ENCODE data around the gene MPRIP. TPM values are rescaled to one million over a fixed set of nuclear protein-coding genes. Genes with fewer than 3 reads are reported as not detected.

Gene MPRIP
- total and polyA plus RNA-seq, 2 of the 13 experiments (the other 11 are each of a cell fraction or from before 2014, with no cell fraction given), result 50.2 to 52.4 TPM

DNA sequence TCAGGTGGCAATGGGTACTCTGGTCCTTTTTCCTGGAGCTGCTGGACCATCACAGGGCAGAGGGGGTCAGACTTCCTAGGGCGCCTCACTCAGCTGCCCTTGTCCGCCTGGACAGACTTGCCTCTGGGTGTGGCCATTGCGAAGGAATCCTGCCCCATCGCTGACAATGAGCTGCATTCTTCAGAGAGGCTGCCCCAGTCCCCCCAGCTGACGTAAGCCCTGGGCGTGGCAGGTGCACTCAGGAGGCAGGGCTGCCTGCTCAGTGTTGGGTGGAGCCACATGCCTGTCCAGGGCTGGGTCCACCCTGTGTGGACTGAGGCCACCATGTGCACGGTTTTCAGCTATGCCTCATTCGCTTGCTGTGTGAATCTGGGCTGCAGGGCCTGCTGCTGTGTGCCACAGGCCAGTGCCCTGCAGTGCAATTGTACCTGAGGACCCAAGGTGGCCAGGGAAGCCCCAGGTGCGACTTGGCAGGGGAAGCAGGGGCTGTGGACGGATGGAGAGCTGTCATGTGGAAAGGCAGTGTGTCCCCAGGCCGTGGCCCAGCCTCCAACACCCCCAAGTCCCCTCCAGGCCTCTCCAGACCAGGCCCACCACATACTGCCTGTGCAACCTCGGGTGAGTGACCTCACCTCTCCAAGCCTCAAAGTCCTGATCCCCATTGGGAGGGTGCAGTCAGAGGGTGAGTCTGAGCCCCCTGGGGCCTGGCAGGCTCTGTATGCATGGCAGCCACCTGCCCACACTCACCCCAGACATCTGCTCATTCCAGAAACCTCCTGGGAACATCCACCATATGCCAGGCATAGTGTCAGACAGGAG, 14.0 kb upstream of the MPRIP start (continued):
- TF ChIP-seq, protein P1, sequence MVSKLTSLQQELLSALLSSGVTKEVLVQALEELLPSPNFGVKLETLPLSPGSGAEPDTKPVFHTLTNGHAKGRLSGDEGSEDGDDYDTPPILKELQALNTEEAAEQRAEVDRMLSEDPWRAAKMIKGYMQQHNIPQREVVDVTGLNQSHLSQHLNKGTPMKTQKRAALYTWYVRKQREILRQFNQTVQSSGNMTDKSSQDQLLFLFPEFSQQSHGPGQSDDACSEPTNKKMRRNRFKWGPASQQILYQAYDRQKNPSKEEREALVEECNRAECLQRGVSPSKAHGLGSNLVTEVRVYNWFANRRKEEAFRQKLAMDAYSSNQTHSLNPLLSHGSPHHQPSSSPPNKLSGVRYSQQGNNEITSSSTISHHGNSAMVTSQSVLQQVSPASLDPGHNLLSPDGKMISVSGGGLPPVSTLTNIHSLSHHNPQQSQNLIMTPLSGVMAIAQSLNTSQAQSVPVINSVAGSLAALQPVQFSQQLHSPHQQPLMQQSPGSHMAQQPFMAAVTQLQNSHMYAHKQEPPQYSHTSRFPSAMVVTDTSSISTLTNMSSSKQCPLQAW (CRISPR knock-in tag; IDR thresholded peaks at IDR 0.05), result peak; percentile 77
- TF ChIP-seq TARDBP (CRISPR knock-in tag; IDR thresholded peaks at IDR 0.05) (peak; percentile 60; the same call in 1 of the 2 replicates), BRCA1 (CRISPR knock-in tag; IDR thresholded peaks at IDR 0.05) (0 out of 2 replicates have a peak, but pooled peaks have one; percentile 62), NFE2 (CRISPR knock-in tag; IDR thresholded peaks at IDR 0.05) (no peak), ZFP90 (CRISPR knock-in tag; IDR thresholded peaks at IDR 0.05; ENCODE audit: borderline replicate concordance) (no peak; the same call in 1 of the 2 replicates), HNF4A (CRISPR knock-in tag; IDR thresholded peaks at IDR 0.05) (peak; percentile 75), ZNF713 (CRISPR knock-in tag; IDR thresholded peaks at IDR 0.05) (no peak; the same call in 1 of the 2 replicates), NR2F1 (CRISPR knock-in tag; IDR thresholded peaks at IDR 0.05) (no peak), MEIS2 (CRISPR knock-in tag; IDR thresholded peaks at IDR 0.05) (peak; percentile 55; the same call in 1 of the 2 replicates), ZNF234 (CRISPR knock-in tag; conservative IDR thresholded peaks at IDR 0.05) (no peak), ZBTB7B (CRISPR knock-in tag; IDR thresholded peaks at IDR 0.05) (peak; percentile 35; the same call in 1 of the 2 replicates), FOXP1 (IDR thresholded peaks at IDR 0.05) (no peak), FOXP1 (CRISPR knock-in tag; IDR thresholded peaks at IDR 0.05) (peak; percentile 25; the same call in 1 of the 2 replicates)
- TF ChIP-seq, protein P2, sequence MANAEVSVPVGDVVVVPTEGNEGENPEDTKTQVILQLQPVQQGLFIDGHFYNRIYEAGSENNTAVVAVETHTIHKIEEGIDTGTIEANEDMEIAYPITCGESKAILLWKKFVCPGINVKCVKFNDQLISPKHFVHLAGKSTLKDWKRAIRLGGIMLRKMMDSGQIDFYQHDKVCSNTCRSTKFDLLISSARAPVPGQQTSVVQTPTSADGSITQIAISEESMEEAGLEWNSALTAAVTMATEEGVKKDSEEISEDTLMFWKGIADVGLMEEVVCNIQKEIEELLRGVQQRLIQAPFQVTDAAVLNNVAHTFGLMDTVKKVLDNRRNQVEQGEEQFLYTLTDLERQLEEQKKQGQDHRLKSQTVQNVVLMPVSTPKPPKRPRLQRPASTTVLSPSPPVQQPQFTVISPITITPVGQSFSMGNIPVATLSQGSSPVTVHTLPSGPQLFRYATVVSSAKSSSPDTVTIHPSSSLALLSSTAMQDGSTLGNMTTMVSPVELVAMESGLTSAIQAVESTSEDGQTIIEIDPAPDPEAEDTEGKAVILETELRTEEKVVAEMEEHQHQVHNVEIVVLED (CRISPR knock-in tag; IDR thresholded peaks at IDR 0.05; ENCODE audit: borderline replicate concordance), result peak; percentile 41; the same call in 1 of the 2 replicates
- TF ChIP-seq, protein P3, sequence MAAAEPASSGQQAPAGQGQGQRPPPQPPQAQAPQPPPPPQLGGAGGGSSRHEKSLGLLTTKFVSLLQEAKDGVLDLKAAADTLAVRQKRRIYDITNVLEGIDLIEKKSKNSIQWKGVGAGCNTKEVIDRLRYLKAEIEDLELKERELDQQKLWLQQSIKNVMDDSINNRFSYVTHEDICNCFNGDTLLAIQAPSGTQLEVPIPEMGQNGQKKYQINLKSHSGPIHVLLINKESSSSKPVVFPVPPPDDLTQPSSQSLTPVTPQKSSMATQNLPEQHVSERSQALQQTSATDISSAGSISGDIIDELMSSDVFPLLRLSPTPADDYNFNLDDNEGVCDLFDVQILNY (CRISPR knock-in tag; conservative IDR thresholded peaks at IDR 0.05), result no peak
- TF ChIP-seq, protein P4, sequence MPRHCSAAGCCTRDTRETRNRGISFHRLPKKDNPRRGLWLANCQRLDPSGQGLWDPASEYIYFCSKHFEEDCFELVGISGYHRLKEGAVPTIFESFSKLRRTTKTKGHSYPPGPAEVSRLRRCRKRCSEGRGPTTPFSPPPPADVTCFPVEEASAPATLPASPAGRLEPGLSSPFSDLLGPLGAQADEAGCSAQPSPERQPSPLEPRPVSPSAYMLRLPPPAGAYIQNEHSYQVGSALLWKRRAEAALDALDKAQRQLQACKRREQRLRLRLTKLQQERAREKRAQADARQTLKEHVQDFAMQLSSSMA (CRISPR knock-in tag; IDR thresholded peaks at IDR 0.05), result no peak
- TF ChIP-seq, protein P5, sequence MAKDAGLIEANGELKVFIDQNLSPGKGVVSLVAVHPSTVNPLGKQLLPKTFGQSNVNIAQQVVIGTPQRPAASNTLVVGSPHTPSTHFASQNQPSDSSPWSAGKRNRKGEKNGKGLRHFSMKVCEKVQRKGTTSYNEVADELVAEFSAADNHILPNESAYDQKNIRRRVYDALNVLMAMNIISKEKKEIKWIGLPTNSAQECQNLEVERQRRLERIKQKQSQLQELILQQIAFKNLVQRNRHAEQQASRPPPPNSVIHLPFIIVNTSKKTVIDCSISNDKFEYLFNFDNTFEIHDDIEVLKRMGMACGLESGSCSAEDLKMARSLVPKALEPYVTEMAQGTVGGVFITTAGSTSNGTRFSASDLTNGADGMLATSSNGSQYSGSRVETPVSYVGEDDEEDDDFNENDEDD (CRISPR knock-in tag; IDR thresholded peaks at IDR 0.05; ENCODE audit: borderline replicate concordance), result peak; percentile 53; the same call in 1 of the 2 replicates
- TF ChIP-seq, protein P6, sequence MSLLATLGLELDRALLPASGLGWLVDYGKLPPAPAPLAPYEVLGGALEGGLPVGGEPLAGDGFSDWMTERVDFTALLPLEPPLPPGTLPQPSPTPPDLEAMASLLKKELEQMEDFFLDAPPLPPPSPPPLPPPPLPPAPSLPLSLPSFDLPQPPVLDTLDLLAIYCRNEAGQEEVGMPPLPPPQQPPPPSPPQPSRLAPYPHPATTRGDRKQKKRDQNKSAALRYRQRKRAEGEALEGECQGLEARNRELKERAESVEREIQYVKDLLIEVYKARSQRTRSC (CRISPR knock-in tag; IDR thresholded peaks at IDR 0.05; ENCODE audit: low read depth), result 0 out of 2 replicates have a peak, but pooled peaks have one; percentile 30
- TF ChIP-seq, protein P7, sequence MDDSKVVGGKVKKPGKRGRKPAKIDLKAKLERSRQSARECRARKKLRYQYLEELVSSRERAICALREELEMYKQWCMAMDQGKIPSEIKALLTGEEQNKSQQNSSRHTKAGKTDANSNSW (CRISPR knock-in tag; IDR thresholded peaks at IDR 0.05; ENCODE audit: borderline replicate concordance), result no peak
- TF ChIP-seq, protein P8, sequence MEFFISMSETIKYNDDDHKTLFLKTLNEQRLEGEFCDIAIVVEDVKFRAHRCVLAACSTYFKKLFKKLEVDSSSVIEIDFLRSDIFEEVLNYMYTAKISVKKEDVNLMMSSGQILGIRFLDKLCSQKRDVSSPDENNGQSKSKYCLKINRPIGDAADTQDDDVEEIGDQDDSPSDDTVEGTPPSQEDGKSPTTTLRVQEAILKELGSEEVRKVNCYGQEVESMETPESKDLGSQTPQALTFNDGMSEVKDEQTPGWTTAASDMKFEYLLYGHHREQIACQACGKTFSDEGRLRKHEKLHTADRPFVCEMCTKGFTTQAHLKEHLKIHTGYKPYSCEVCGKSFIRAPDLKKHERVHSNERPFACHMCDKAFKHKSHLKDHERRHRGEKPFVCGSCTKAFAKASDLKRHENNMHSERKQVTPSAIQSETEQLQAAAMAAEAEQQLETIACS (CRISPR knock-in tag; IDR thresholded peaks at IDR 0.05), result no peak
